ENCODE results near the gene FOXB1. TPM values are rescaled to one million over a fixed set of nuclear protein-coding genes. Genes with fewer than 3 reads are reported as not detected.

Gene FOXB1
- total and polyA plus RNA-seq, 9 of the 15 experiments (the other 6 are each of a cell fraction or from before 2014, with no cell fraction given) = not detected

GRCh38 chr15:59999612-60000112 lies 4.4 kb upstream of the FOXB1 start (continued):
- TF ChIP-seq GTF3C2 (IDR thresholded peaks at IDR 0.05; ENCODE audit: borderline replicate concordance, extremely low read depth, insufficient read length) = no peak
- TF ChIP-seq NCOA2 (IDR thresholded peaks at IDR 0.05; ENCODE audit: partially characterized antibody in 2 of 2) = no peak
- no peak for TF ChIP-seq TOE1 (IDR thresholded peaks at IDR 0.05; ENCODE audit: borderline replicate concordance)
- TF ChIP-seq TOE1 (CRISPR knock-in tag; IDR thresholded peaks at IDR 0.05; ENCODE audit: borderline replicate concordance, low read depth) = no peak
- no peak for TF ChIP-seq ZBTB8A (IDR thresholded peaks at IDR 0.05; ENCODE audit: partially characterized antibody)
- TF ChIP-seq HDAC6 (IDR thresholded peaks at IDR 0.05; ENCODE audit: low read depth, low read length) = no peak
- TF ChIP-seq NFIX (CRISPR knock-in tag; IDR thresholded peaks at IDR 0.05; ENCODE audit: low read depth) = no peak
